HFFc6 (cell line): ENCODE results near the gene AP2B1. TPM values are rescaled to one million over a fixed set of nuclear protein-coding genes. Genes with fewer than 3 reads are reported as not detected.

ENCODE experiments used
- DNase-seq: peaks from one replicate; pipeline ENCODE4 v3.0.0-alpha.2; 2018
- H3K27ac Mint-ChIP-seq: 2 replicates; pipeline ENCODE4 v1.8.0; 2020; ENCODE audit warnings: mild to moderate bottlenecking, mixed read lengths
- H3K27me3 Mint-ChIP-seq: 2 replicates; pipeline ENCODE4 v1.8.0; 2021; ENCODE audit warnings: mild to moderate bottlenecking, moderate library complexity, mixed read lengths; ENCODE audit not compliant: insufficient read depth
- H3K36me3 Mint-ChIP-seq: 2 replicates; pipeline ENCODE4 v1.8.0; 2021; ENCODE audit warnings: low read depth, mixed read lengths
- H3K4me1 Mint-ChIP-seq: 2 replicates; pipeline ENCODE4 v1.8.0; 2020; ENCODE audit warnings: low read depth, mixed read lengths
- H3K4me3 Mint-ChIP-seq: 2 replicates; pipeline ENCODE4 v1.8.0; 2020; ENCODE audit warnings: mild to moderate bottlenecking, moderate library complexity, mixed read lengths
- H3K9me3 Mint-ChIP-seq: 2 replicates; pipeline ENCODE4 v1.8.0; 2020; ENCODE audit warnings: mild to moderate bottlenecking, mixed read lengths
- total RNA-seq, 6 experiments: library from RNA; stranded (reverse); fragmentation: NEBNext Ultra II Directional; extraction: Animal tissue kit (Norgen Biotek cat#: 25700); gene quantifications; 2 replicates in 1 of 6; 3 replicates in 5 of 6; pipeline ENCODE4 v1.2.3, GENCODE V29; 2021
- TF ChIP-seq, protein P1 (sequence below): fragments of 200-600 bp; sonication (generic); IDR thresholded peaks from 2 replicates; pipeline ENCODE4 v1.5.0; 2021; ENCODE audit warnings: antibody characterized with exemption, mild to moderate bottlenecking

AP2B1 gene
- total RNA-seq, 6 experiments from 2014 or later = 168 to 196 (median 182) TPM

DNA sequence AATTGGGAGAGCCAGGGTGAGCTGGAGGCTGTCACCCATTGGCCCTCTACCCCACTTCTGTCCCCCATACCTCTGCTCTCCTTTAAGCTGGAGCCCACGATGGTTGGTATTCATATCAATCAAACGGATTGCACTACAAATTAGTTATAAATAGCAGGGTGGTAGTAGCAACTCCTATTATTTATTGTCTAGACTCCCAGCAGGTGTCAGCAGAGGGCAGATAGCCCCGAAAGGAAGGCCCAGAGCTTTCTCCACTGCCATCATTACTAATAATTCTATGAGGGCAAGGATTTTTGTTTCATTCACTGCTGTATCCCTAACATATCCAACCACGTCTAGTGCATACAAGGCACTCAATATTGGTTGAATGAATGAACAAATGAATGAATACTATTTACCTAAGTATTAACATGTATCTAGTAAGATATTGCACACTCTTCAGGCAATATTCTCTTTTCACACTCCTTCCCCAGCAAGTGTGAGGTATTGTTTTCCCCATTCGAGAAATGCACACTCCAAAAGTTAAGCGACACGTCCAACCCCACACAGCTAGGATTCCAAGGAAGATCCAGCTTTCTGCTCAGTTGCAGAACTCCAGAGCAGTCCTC, 179.9 kb downstream of the AP2B1 start:
- H3K4me3 Mint-ChIP-seq = no peak overlapping the region
- H3K27me3 Mint-ChIP-seq = peaks cover 41% of the 10 kb centered on the region
- H3K9me3 Mint-ChIP-seq = no peaks in the 10 kb centered on the region
- TF ChIP-seq, protein P1, sequence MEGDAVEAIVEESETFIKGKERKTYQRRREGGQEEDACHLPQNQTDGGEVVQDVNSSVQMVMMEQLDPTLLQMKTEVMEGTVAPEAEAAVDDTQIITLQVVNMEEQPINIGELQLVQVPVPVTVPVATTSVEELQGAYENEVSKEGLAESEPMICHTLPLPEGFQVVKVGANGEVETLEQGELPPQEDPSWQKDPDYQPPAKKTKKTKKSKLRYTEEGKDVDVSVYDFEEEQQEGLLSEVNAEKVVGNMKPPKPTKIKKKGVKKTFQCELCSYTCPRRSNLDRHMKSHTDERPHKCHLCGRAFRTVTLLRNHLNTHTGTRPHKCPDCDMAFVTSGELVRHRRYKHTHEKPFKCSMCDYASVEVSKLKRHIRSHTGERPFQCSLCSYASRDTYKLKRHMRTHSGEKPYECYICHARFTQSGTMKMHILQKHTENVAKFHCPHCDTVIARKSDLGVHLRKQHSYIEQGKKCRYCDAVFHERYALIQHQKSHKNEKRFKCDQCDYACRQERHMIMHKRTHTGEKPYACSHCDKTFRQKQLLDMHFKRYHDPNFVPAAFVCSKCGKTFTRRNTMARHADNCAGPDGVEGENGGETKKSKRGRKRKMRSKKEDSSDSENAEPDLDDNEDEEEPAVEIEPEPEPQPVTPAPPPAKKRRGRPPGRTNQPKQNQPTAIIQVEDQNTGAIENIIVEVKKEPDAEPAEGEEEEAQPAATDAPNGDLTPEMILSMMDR = peak; percentile 80
- H3K27ac Mint-ChIP-seq = no peak overlapping the region
- H3K36me3 Mint-ChIP-seq = no peaks in the 10 kb centered on the region
- peak; percentile 46 for DNase-seq
- peaks cover 10% of the 10 kb centered on the region for H3K4me1 Mint-ChIP-seq

GRCh38 chr17:35768797-35769196, 181.7 kb downstream of the AP2B1 start:
- no peaks in the 10 kb centered on the region for H3K9me3 Mint-ChIP-seq
- peaks cover 44% of the 10 kb centered on the region for H3K27me3 Mint-ChIP-seq
- peaks cover 10% of the 10 kb centered on the region for H3K4me1 Mint-ChIP-seq
- H3K27ac Mint-ChIP-seq = no peak overlapping the region
- DNase-seq = no peak
- no peaks in the 10 kb centered on the region for H3K36me3 Mint-ChIP-seq
- H3K4me3 Mint-ChIP-seq = no peak overlapping the region
- TF ChIP-seq, protein P1 = no peak

DNA sequence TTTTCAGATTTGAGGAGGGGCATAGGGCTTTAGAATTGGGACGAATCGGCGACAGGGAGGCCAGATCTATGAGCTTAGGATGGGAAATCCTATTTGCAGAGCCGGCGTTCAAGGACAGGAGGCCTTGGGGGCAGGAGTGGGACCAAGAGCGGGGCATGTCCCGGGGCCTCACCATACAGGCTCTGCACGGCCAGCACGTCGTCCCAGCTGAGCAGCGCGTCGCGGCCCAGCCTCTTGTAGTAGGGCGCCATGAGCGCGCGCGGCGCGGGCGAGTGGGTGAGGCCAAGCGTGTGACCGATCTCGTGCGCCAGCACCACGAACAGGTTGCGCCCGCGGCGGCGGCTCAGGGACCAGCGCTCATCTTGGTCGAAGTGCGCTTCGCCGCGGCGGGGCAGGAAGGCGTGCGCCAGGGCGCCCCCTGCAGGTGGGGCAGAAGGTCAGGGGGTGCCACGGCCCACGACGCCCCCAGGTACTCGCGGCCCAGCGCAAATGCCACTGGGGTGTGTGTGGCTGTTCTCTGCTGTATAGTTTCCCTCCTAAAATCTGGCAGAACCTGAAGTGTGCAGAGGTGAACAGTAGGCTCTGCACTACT, 182.9 kb downstream of the AP2B1 start:
- Mint-ChIP-seq H3K9me3 (no peaks in the 10 kb centered on the region), H3K27me3 (peaks cover 53% of the 10 kb centered on the region), H3K4me1 (peaks cover 3% of the 10 kb centered on the region; the same call in 1 of the 2 replicates), H3K4me3 (no peak overlapping the region), H3K27ac (no peak overlapping the region), H3K36me3 (no peaks in the 10 kb centered on the region)
- no peak for DNase-seq
- TF ChIP-seq, protein P1 = peak; percentile 64

DNA sequence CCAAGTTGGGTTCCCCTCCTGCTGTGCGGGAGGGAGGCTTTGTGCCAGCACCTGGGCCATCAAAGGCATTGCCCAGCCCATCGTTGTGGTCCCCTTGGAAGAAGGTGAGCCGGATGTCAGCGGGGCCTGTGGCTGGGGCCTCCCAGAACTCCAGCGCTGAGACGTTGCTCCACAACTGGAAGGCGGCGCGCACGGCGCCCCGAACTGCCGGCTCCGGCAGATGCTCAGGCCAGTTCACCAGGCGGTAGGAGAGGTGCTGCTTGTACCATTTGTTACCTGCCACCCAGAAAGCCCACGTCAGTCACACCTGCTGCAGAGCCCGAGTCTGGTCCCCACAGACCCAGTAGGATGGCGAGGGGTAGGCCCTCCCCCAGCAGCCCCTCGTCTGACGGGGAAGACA, 186.0 kb downstream of the AP2B1 start:
- Mint-ChIP-seq H3K36me3 (no peaks in the 10 kb centered on the region), H3K27ac (no peak overlapping the region), H3K27me3 (peaks cover 58% of the 10 kb centered on the region), H3K4me1 (peaks cover 10% of the 10 kb centered on the region), H3K9me3 (no peaks in the 10 kb centered on the region), H3K4me3 (no peak overlapping the region)
- no peak for DNase-seq
- TF ChIP-seq, protein P1 = no peak

DNA sequence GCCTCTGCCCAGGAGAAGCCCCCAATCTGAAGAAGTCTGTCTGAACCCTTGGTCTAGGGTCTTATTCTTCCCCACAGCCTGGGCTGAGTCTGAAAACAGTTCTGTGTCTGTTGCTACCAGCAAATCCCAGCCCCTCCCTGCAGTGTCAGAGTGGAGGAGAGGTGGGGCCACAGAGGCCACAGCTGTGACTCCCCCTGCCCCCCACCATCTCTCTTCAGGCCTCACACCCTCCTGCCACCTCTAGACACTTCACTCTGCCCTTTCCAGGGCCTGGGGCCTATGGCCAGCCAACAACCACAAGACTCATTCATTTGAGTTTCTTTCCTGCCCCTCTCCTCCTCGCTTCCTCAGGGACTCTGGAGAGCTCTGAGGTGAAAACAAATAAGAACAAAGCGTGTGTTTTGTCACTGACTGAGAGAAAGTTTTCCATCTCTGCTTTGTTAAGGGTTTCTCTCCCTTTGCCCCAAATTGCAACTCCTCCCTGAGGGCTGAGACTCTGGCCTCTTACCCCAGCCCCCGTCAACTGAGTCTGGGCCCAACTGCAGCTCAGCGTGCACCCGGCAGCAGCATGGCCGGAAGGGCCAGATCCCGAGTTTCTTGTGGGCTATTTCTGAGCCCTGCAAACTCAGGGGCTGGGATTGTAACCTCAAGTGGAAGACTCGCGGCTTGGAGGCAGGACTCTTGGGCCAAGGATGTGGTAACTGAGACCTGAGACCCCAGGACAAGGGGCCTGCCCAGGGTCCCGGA, 186.7 kb downstream of the AP2B1 start:
- TF ChIP-seq, protein P1 = no peak
- Mint-ChIP-seq H3K27ac (no peak overlapping the region), H3K9me3 (no peaks in the 10 kb centered on the region), H3K27me3 (peaks cover 58% of the 10 kb centered on the region), H3K36me3 (no peaks in the 10 kb centered on the region), H3K4me1 (peaks cover 17% of the 10 kb centered on the region), H3K4me3 (no peak overlapping the region)
- no peak for DNase-seq
